ENCODE results near the gene PTPRN2. TPM values are rescaled to one million over a fixed set of nuclear protein-coding genes. Genes with fewer than 3 reads are reported as not detected.

Gene PTPRN2
- total and polyA plus RNA-seq, 2 of the 8 experiments (the other 6 are each of a cell fraction or from before 2014, with no cell fraction given), result 2.6 to 4.5 TPM

GRCh38 chr7:157900556-157900955, 687.1 kb downstream of the PTPRN2 start:
- POLR2A ChIA-PET (ENCODE audit: partially characterized antibody), result no interaction called here
- FAIRE-seq (no peak), DNase-seq (ENCODE audit: low read depth in 1 of 2, low spot score in 2 of 2) (no peak)
- no peak overlapping the region for H4K91ac ChIP-seq (replicated peaks; ENCODE audit: insufficient read length, low read length)
- no peak overlapping the region for H3K9ac ChIP-seq (replicated peaks in 1 of 4; ENCODE audit: extremely low read depth in 1 of 4, low read depth in 3 of 4, low read length in 3 of 4)
- H3K56ac ChIP-seq (replicated peaks; ENCODE audit: insufficient read length, low read depth, low read length), result no peak overlapping the region
- H2AFZ ChIP-seq (ENCODE audit: low read length), result no peak overlapping the region
- no peaks in the 10 kb centered on the region for H3K79me2 ChIP-seq (ENCODE audit: control insufficient read depth in 1 of 2, insufficient read depth in 2 of 2, low read length in 2 of 2)
- H4K5ac ChIP-seq (ENCODE audit: insufficient read length, low read depth, low read length), result no peak overlapping the region
- no peak overlapping the region for H3K4ac ChIP-seq (replicated peaks; ENCODE audit: insufficient read length, low read depth, low read length)
- no peak overlapping the region; the same call in 1 of the 2 replicates for H2BK15ac ChIP-seq (ENCODE audit: low read length)
- H3K27ac ChIP-seq (ENCODE audit: low read depth, low read length), result no peak overlapping the region
- H3K9me3 ChIP-seq (ENCODE audit: insufficient read depth in 2 of 2, low read depth in 1 of 2, low read length in 1 of 2), result no peaks in the 10 kb centered on the region
- no peak overlapping the region for H2BK5ac ChIP-seq (ENCODE audit: low read depth, low read length)
- no peaks in the 10 kb centered on the region for H3K23me2 ChIP-seq (ENCODE audit: low read depth, low read length)
- CTCF ChIA-PET (ENCODE audit: partially characterized antibody), result no interaction called here
- H3K4me2 ChIP-seq (ENCODE audit: insufficient read depth in 1 of 2, low read depth in 2 of 2, low read length in 2 of 2), result no peak overlapping the region
- H3K4me1 ChIP-seq (replicated peaks in 1 of 4; ENCODE audit: control insufficient read depth in 3 of 4, insufficient read depth in 4 of 4, low read length in 3 of 4), result peaks cover 3 to 12% (median 8%) of the 10 kb centered on the region in 4 experiments; a peak in 6 of 7 replicates
- no peaks in the 10 kb centered on the region for H3K36me3 ChIP-seq (ENCODE audit: control insufficient read depth in 2 of 4, insufficient read depth in 4 of 4, low read length in 3 of 4)
- H3K23ac ChIP-seq (ENCODE audit: insufficient read length), result no peak overlapping the region
- no peak overlapping the region for H2BK120ac ChIP-seq (replicated peaks; ENCODE audit: low read depth, low read length)
- H4K20me1 ChIP-seq (replicated peaks in 1 of 2; ENCODE audit: control insufficient read depth in 1 of 2, insufficient read depth in 2 of 2, low read length in 2 of 2), result no peaks in the 10 kb centered on the region
- 0 out of 2 replicates have a peak overlapping the region, but pooled peaks have one; percentile 3 for H2BK20ac ChIP-seq (ENCODE audit: low read length)
- no peak overlapping the region for H2AK5ac ChIP-seq (ENCODE audit: low read depth, low read length)
- no peaks in the 10 kb centered on the region for H3K27me3 ChIP-seq (replicated peaks in 1 of 4; ENCODE audit: control insufficient read depth in 3 of 4, extremely low read depth in 1 of 4, insufficient read depth in 3 of 4, low read length in 3 of 4)
- H3K18ac ChIP-seq (ENCODE audit: extremely low read depth, low read length), result no peak overlapping the region
- WGBS, 2 experiments (ENCODE audit: extremely low coverage in 1 of 2, insufficient coverage in 1 of 2, insufficient read length in 1 of 2, insufficient replicate concordance in 2 of 2, low coverage in 1 of 2, low lambda C conversion rate in 2 of 2, missing lambda C conversion rate in 1 of 2), result 78% methylated on average over 4 of the region's 4 CpGs; no CpG with 5 or more reads in 1 of the 2 experiments
- no peak overlapping the region for H2BK12ac ChIP-seq (ENCODE audit: low read depth, low read length)
- no peak overlapping the region for H3K14ac ChIP-seq (ENCODE audit: insufficient read length)
- H4K8ac ChIP-seq (ENCODE audit: extremely low read depth, insufficient read depth, low read length), result no peak overlapping the region
- no peaks in the 10 kb centered on the region for H3K79me1 ChIP-seq (ENCODE audit: low read depth, low read length)
- no peak overlapping the region for H3K4me3 ChIP-seq (ENCODE audit: extremely low read depth in 1 of 4, insufficient read depth in 2 of 4, low read depth in 3 of 4, low read length in 4 of 4)
- TF ChIP-seq RXRA (IDR thresholded peaks at IDR 0.05; ENCODE audit: insufficient read depth, low read depth, low read length), result no peak
- TF ChIP-seq CTCF (IDR thresholded peaks at IDR 0.05; ENCODE audit: control extremely low read depth in 1 of 3, insufficient read depth in 1 of 3, low read depth in 1 of 3, low read length in 3 of 3), result no peak
- no peak for TF ChIP-seq POU5F1 (IDR thresholded peaks at IDR 0.05; ENCODE audit: low read depth, low read length)
- no peak for TF ChIP-seq MAX (IDR thresholded peaks at IDR 0.05)
- no peak for TF ChIP-seq HDAC6 (IDR thresholded peaks at IDR 0.05; ENCODE audit: low read depth, low read length)
- no peak for TF ChIP-seq SAP30 (IDR thresholded peaks at IDR 0.05; ENCODE audit: insufficient read depth, insufficient replicate concordance, low read length)
- TF ChIP-seq RBBP5 (IDR thresholded peaks at IDR 0.05; ENCODE audit: borderline replicate concordance, low read depth, low read length), result no peak
- TF ChIP-seq ASH2L (IDR thresholded peaks at IDR 0.05; ENCODE audit: low read length), result no peak
- no peak for TF ChIP-seq ATF3 (IDR thresholded peaks at IDR 0.05; ENCODE audit: insufficient read depth, low read depth, low read length)

All from H1 (cell line).